ENCODE data around the gene FTO.

The FTO gene

DNA sequence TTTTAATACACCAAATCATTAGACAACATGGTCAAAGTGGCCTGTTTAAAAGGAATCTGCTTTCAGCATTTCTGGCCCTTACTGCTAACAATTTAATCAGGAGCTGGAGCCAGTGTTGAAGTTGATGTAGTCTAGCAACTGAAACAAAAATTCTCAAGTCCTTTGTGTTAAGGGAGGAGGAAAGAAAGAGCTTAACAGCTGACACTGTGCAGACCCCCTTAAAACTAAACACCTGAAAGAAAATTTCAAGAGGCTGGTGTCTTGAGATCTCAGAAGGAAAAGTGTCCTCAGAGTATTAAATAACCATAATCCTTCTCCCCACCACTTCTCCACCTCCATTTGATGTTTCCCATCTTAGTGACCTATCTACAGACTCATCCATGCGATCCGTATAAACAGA is 232.1 kb downstream of the FTO start:
- DNase-seq (ENCODE audit: low read depth), result no peak

DNA sequence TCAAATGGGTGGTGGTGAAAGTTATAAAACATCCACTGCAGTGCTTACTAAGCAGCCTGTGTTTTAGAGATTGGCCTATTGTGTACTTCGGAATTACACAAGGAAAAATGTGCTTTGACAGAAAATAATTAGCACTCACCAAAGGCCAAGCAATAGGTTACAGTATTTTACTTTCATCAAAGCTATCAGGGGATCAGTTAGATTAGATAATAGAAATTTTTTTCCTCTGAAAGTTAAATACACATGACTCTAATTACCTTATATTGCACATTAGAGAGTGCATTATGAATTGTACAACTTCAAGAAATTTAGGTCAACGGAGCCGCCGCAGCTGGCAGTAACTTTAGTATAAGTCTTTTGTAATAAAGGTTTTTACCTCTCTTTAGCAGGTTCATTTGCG is 232.6 kb downstream of the FTO start:
- DNase-seq (ENCODE audit: low read depth), result no peak

DNA sequence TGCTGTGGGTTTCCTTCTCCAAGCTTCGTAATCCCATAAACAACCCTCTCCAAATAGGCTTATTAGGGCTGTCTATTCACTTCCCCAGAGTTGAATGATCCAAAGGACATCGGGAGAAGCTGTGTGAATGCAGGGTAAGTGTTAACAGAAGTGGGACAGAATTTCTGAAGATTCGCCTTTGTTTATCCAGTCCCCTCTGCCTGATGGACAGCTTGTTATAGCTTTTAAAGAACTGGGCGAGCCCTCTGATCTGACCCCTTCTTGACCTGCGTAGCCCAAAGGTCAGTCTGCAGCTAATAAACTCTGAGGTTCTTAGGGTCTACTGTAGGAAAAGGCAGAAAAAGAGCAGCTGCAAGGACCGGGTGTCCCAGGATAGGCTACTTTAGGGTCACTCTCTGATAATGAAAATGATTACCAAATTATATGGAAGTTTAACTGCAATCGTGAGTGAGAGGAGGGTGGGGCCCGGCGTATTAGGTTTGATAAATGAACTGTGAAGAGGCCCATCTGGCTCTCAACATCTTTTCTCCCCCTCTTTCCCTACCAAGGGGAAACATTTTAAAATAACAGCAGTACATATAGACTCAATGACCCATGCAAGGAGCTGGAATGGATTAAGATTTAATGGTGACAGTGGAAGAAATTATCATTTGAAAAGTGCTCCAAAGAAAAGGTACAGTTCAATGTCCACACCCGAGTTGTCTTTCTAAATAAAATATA is 233.4 kb downstream of the FTO start:
- DNase-seq (ENCODE audit: low read depth), result no peak

DNA sequence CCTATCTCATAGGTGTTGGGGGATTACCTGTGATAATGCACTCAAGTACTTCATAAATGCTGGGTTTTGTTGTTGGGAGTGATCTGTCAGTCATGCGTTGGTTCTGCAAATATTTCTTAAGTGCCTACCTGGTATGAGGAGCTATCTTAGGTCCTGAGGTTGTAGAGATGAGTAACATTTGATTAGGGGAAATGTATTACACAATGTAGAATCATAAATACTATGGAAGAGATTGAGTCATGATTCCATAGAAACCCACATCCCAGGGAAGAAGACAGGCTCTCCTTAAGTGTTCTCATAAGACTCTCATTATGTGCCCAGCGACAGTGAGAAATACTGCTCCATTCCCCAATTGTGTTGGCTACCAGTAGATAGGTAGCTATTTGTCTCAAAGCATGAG is 240.1 kb downstream of the FTO start:
- DNase-seq (ENCODE audit: low read depth), result peak; percentile 19

DNA sequence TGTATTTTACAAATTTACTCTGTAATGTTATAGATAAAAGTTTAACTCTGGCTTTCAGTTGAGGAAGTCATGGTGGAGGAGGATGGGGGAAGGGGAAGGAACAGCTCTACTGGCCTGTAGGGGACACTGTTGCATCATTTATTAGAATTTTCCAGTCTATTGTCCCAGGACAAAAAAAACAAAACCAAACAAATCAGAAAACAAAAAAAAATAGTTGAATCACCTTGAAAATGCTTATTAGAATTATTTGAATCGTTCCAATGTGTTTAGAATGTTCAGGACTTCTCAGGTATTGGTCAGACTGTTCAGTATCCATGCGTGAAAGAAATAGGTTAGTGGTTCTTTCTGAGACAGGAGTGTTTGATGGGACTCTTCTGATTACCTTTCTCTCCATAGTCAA is 242.0 kb downstream of the FTO start:
- peak; percentile 3 for DNase-seq (ENCODE audit: low read depth)

DNA sequence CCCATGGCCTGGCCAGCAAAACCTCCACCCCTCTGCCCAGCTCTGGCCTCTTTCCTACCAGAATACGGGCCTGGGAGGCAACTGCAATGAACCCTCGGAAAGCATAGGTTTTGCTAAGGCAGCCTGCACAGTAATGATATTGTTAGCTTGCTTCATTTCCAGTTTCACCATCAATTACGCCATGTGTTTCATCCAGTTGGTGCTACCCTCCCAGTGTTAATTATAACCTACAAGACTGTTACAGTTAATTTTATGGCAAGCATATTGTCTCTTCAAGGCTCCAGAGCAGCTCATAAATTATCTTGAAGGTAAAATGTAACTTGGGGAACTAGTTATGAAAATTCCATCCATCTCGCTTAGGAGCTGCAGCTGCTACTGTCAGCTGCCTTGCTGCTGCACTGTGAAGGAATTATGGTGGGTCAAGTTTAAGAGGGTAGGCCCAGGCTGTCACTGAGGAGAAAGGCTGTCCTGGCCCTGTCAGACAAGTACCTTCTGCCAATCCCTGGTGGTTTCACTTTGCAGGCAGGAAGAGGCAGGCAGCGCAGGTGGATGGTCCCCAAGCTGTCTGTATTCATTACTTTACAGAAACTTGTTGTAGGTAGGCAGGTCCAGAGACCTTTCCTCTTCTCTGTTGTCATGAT is 242.9 kb downstream of the FTO start:
- DNase-seq (ENCODE audit: low read depth), result no peak

DNA sequence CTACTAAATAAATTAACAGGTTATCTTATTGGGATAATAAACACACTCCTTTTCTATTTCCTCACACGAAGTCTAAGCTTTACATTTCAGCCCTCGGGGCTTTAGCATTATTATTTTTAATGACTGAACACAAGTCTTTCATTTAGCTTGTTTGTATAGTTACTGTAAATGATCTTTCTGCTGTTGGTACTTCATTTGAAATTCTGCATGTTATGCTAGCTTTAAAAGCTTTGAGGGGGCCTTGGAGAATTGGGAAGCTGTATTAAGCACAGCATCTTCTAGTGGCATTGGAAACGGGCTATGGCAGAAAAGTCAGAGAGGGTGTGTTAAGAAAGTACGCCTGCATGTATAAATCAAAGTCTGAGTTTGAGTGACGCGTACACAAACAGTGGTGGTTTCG is 243.7 kb downstream of the FTO start:
- no peak for DNase-seq (ENCODE audit: low read depth)

DNA sequence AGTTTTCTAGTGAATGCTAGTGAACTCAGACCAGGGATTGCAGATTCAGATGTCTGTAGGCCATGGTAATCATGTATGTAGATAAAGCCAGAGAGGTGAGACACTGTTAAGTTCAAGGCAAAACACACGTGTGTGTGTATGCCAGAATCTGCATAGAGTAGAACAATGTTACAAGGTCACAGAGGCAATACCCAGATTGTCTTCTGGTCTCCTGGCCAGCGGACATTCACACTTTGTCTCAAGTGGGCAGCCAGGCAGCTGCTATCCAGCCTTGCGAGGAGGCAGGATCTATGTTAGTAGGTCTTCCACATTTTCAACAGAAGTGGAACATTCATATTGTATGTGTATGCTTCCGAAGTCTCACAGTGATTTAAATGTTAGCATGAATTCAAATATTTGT is 244.4 kb downstream of the FTO start:
- DNase-seq (ENCODE audit: low read depth), result no peak

DNA sequence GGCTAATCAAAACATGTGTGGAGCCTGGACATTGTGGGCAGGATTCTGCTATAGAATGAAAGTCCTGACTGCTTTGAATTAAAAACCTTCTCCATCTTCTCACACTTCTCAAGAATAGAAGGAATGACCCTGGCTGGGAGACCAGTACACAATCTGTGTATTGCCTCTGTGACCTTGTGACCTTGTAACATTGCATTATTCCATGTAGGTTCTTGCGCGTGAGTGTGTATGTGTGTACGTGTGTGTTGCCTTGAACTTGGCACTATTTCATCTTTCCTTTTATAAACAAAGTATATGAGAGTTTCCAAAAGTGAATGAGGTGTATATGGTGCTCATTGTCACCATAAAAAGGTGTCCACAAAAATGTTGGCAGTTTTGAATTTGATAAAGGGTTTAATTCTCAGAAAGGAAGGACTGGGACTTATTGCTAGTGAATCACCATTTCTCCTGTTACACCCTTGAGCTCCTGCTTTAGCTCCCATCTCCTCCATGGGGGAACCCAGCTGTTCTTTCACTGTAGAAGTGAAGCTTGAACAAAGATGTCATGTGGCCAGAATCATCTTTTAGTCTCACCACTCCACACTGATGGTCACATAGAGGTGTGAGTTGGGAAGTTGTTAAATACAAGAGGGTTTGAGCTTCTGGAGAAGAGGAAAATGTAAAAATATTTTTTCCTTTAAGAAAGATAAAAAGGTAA is 244.9 kb downstream of the FTO start:
- DNase-seq (ENCODE audit: low read depth), result no peak

DNA sequence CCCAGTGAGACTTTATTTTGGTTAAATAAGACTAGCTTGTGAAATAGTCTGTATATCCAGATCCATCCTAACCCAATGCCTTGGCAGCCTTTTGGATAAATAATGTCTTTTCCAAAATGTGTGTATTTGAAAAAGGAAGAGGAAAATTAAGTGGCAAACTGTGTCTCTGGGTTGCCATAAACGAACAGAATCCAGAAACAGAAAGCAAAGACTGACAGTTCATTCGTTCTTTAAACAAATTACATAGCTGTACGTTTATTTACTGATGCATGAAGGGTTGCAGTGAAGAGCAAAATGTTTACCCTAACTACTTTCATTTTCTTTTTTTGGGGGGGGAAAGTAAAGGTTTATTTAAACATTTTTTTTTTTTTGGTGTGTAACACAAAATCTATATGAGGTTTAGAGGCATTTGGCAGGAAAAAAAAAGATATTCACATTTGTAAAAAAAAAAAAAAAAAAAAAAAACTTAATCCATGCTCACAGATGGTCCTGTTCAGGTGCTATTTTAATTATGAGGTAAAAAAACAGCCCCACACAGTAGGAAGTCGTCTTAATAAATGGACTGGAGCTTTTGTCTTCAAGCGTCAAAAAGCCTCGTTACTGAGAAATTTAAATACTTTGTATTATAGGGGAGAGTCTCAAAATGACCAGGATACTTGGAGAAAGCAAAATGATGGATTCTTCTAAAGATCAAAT is 245.9 kb downstream of the FTO start:
- DNase-seq (ENCODE audit: low read depth), result no peak

DNA sequence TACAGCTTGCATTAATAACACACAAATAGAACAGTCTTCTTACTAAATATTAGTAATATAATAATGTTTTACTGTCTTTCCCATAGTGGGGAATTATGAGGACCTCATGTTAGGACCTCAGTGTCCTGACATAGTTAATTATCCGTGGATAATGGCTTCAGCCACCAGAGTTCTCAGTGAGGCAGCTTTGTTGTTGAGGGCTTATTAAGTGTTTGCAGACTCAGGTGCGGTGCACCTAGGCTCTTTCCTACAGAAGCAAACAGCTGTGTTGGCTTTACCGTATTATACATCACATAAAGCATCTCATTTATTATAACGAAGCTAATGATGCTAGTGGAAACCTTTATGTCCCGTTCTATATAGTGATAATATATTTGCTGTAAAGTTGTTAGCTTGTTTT is 246.7 kb downstream of the FTO start:
- DNase-seq (ENCODE audit: low read depth), result no peak

DNA sequence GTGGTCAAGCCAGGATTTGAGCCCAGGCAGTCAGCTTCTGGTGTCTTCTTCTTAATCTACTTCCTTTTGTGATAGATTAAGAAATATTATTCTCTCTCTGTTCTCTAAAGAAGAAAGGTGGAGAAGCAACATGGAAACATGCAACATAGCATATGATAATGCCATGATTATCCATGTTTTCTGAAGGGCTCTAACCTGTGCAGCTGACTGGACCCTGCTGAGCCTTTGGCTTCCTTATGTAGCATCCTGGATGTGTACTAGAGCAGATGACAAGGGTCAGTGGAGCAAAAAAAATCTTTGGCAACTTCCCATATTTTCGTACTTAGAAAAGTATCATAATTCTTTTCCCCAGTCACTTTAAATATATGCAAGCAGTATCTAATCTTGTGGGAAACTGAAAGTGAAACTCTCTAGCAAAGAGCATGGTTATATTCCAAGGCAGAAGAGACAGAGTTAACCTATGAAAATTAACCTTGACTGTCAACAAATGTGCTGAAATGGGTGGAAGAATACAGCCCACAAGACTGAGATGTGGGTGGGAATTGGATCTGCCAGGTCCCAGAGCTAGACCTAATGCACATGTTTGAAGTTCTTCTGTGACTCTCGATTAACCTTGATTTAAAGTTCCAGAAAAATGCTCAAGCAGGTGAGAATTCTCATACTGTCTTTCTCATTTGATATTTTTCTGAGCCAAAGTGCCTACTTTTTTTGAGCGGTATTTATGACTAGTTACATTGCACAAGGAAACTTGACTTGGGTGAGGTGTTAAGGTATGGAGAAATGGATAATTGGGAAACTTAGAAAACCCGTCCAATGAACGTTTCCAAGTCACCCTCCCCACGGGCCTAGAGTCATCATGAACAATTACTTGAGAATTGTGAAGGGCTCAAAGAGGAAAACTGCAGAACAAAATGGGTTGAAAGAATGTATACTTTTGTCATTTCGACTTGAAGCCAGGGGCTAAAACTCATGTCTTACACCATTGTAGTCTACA is 248.6 kb downstream of the FTO start:
- DNase-seq (ENCODE audit: low read depth), result no peak

DNA sequence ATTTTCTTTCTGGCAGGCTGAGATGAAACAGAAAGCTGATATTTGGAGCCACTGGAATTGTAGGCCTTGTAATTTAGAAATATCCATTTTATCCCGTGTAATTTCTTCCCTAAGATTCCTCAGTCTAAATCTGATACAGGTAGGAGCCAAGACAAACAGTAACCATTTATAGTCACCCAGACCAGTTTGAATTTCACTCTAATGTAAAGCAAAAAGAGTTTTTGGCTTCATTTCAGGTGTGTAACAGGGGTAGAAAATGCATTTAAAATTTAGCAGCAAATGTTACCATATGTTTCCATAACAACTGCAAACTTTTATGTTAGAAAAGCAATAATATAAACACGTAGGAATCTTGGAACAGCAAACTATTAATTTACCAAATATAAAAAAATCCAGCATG is 249.4 kb downstream of the FTO start:
- DNase-seq (ENCODE audit: low read depth), result no peak

DNA sequence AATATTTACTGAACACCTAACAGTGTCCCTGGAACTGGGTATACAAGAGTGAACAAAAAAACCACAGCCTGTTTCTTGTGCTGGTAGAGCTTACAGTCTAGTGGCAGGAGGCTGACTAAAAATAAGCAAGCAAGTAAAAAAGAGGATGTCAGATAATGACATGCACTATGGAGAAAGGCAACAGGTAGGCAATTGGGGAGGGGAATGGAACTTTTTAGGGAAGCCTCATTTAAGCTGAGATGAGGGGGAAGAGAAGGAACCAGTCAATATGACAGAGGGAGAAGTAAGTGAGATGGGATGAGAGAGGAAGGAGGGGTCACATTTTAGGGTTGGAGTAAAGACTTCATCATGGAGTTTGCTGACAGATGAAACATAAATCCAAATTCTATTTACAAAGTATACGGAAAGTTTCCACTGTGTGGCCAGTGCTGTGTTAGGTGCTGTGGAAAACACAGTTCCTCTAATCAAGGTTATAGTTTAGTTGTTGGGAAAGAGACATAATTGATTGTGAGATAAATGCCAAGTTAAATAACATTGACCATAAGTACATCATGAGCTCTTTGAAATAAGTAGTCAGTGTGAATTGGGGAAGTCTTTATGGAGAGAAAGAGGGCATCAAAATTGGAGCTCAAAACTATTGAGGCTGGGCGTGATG is 251.4 kb downstream of the FTO start:
- no peak for DNase-seq (ENCODE audit: low read depth)

DNA sequence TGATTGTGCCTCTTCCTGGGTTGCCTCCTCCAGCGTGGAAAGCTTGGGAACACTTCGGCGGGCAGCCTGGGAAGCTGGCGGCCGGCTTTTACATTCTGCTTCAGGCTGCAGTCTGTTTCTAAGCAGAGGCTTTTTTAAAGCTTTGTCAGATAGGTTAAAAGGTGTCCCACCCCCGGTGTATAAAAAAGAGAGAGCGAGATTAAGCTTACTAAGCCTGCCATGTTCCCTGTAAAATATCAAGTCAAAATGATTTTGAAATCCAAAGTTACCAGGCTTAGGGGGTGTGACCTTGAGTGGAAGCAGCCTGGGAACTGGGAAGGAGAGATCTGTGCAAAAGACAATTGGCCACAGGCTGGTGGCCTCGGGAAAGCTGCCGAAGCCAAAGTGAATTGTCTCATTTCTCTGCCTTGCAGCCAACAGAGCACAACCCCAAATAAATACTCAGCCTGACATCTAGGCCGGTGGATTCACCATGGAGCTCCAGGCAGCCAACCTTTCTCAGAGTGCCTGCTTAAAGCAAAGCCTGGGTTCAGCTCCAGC is 254.5 kb downstream of the FTO start:
- DNase-seq (ENCODE audit: low read depth), result no peak

DNA sequence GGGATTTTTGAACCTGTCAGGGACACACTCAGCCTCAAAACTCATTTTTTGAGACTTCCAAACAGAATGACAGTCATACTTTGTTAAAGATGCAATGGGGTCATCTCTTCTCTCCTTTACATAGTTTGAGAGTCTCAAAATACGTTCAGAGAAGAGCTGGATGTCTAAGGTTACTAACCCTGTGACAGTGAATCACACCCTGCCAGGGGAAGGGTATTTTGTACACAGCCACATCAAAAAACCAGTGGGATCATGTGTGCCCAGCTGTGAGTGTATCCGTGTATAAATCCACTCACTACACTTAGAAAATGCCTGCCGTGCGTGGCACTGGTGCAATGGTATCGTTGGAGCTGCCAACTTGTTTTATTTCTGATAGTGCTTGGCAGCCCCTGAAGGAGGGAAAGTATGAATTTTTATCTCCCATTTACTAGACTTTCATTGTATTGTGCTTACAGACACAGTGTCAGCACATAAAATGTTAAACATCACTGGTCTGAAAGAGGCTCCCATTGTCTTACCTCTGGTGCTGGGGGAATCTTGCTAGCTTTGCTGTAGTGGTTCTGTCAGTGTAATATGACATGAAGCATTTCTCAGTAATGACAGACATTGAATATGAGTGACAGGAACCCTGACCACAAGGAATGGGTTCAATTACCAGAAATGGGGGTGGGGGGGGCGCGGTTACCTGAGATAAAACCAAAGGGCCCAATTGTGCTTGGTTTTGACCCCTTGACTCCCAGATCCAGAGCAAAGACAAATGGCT is 256.3 kb downstream of the FTO start:
- DNase-seq (ENCODE audit: low read depth), result no peak

DNA sequence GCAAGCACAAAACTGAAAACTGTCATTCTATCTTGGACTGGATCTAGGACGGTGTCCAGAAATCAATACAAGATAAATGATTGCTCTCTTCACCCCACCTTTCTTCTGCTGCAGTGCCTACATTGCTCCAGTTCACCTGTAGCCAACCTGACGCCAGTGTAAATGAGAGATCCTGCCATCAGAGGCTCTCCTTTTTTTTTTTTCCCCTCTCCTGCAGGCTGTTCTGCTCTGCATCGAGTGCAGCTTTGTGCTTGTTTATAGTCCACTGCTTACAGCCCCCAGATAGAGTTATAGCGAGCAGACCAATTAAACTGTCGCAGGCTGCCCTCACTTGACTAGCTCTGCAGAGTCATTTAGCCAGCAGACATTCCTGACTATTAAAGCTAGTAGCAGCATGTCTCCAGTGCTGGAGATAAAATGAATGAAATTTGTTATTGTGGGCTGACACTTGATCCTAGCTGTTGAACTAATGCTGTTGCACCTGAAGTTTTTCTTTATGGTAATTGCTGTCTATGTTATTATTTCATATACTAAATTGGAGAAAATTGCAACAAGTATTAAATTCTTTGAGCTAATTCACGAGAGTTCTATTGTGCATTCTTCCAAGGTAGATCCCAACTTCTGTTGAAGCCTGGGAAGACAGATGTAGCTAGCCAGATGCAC is 257.1 kb downstream of the FTO start:
- no peak for DNase-seq (ENCODE audit: low read depth)

DNA sequence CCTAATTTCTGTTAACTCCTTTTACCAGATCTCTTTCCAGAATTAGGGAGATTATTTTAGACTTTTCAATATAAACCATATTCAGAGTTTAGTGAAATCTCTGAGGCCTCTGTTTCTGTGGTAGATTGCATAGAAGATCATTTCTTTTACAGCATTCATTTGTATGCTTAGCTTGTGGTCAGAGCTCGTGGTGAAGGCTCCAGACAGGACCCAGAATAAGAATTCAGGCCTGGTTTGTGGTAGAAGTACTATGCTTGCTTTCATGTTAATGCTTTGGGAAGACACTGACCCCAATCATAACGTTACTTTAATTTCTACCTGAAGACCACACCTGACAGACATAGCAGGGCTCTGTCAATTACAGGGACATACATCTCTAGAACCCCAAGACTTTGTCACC is 258.1 kb downstream of the FTO start:
- no peak for DNase-seq (ENCODE audit: low read depth)

DNA sequence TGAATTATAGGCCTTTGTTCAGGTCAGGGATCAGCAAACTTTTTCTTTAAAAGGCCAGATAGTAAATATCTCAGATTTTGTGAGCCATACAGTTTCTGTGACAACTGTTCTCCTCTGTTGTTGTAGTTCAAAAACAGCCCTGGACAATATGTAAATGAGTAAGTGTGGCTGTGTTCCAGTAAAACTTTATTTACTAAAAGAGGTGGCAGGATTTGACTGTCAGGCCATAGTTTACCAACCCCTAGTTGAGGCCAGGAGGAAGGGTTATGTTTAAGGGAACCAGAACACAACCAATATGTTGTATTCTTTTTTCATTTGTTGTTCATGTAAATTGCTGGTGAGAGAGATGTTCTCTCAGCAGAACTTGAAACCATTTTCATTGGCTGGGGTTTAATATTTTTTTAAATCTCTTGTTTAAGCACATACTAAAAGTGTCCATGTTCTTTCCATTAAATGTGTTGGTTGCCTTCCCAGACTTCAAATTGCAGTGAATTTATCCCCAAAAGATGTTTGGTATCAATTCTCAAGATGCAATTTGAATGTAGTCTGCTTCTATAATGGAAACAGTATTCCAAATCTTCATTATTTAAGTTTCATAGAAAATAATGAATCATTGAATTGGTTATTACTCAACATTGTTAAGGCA is 260.3 kb downstream of the FTO start:
- DNase-seq (ENCODE audit: low read depth), result no peak
